Keratinocyte (primary cell): ENCODE measurements around the gene TSC22D3. TPM values are rescaled to one million over a fixed set of nuclear protein-coding genes. Genes with fewer than 3 reads are reported as not detected.

ENCODE experiments used
- DNase-seq: peaks from one replicate; pipeline ENCODE4 v3.0.0-alpha.2; 2011; ENCODE audit warnings: low read depth, missing footprints, low spot score
- FAIRE-seq: peaks from 2 replicates; lab custom pipeline; 2011; peaks lifted over from hg19 to GRCh38; lab: Jason Lieb, UNC
- H2AFZ ChIP-seq: 2 replicates; pipeline ENCODE4 v1.6.0; 2012; ENCODE audit warnings: low read length, control low read depth, inconsistent platforms; ENCODE audit not compliant: control insufficient read depth
- H3K27ac ChIP-seq: 2 replicates; pipeline ENCODE4 v1.5.1; 2011; ENCODE audit warnings: low read length; ENCODE audit not compliant: control insufficient read depth, insufficient read depth
- H3K27me3 ChIP-seq: 3 replicates; pipeline ENCODE4 v1.6.0; 2011; ENCODE audit warnings: low read length; ENCODE audit not compliant: control insufficient read depth, insufficient read depth; ENCODE audit errors: extremely low read depth
- H3K36me3 ChIP-seq, 2 experiments: 2 replicates in 1 of 2; 3 replicates in 1 of 2; pipeline ENCODE4 v1.5.1; 2011; ENCODE audit warnings: low read length in 2 of 2, mild to moderate bottlenecking in 1 of 2; ENCODE audit not compliant: control insufficient read depth in 2 of 2, insufficient read depth in 2 of 2; ENCODE audit errors: extremely low read depth in 1 of 2
- H3K4me1 ChIP-seq: 3 replicates; pipeline ENCODE4 v1.5.1; 2011; ENCODE audit warnings: low read length; ENCODE audit not compliant: control insufficient read depth, insufficient read depth; ENCODE audit errors: extremely low read depth
- H3K4me2 ChIP-seq: 3 replicates; pipeline ENCODE4 v1.6.0; 2011; ENCODE audit warnings: low read depth, low read length; ENCODE audit not compliant: control insufficient read depth, insufficient read depth; ENCODE audit errors: extremely low read depth
- H3K4me3 ChIP-seq, 3 experiments: fragments of 200-600 bp in 1 of 3; sonication (generic) in 1 of 3; 2 replicates in 2 of 3; 3 replicates in 1 of 3; pipeline ENCODE4 v1.5.1; 2011 to 2016; ENCODE audit warnings: low read length in 3 of 3, mild to moderate bottlenecking in 3 of 3, control low read depth in 2 of 3, inconsistent platforms in 1 of 3, low read depth in 1 of 3, mixed read lengths in 1 of 3, mixed run types in 1 of 3, moderate library complexity in 1 of 3; ENCODE audit not compliant: control insufficient read depth in 2 of 3, insufficient read depth in 2 of 3; ENCODE audit errors: extremely low read depth in 1 of 3
- H3K79me2 ChIP-seq: 2 replicates; pipeline ENCODE4 v1.6.0; 2012; ENCODE audit warnings: low read length; ENCODE audit not compliant: control insufficient read depth, insufficient read depth
- H3K9ac ChIP-seq: 3 replicates; pipeline ENCODE4 v1.6.0; 2011; ENCODE audit warnings: low read length; ENCODE audit not compliant: control insufficient read depth, insufficient read depth; ENCODE audit errors: extremely low read depth
- H3K9me1 ChIP-seq: 3 replicates; pipeline ENCODE4 v1.6.0; 2011; ENCODE audit warnings: low read length; ENCODE audit not compliant: control insufficient read depth, insufficient read depth; ENCODE audit errors: extremely low read depth
- H3K9me3 ChIP-seq: 2 replicates; pipeline ENCODE4 v1.5.1; 2012; ENCODE audit warnings: low read depth, low read length; ENCODE audit not compliant: control insufficient read depth
- H4K20me1 ChIP-seq: 3 replicates; pipeline ENCODE4 v1.6.0; 2011; ENCODE audit warnings: low read length; ENCODE audit not compliant: control insufficient read depth, insufficient read depth; ENCODE audit errors: extremely low read depth
- CTCF ChIP-seq, 3 experiments: IDR thresholded peaks in 1 of 3; conservative IDR thresholded peaks in 1 of 3; optimal IDR thresholded peaks in 1 of 3; 2 replicates in 2 of 3; 3 replicates in 1 of 3; pipeline versions ENCODE3 to v1.5.1; 2011; ENCODE audit warnings: low read length in 3 of 3, mild to moderate bottlenecking in 3 of 3, moderate library complexity in 2 of 3, control low read depth in 1 of 3, inconsistent platforms in 1 of 3; ENCODE audit not compliant: insufficient read depth in 2 of 3; ENCODE audit errors: extremely low read depth in 1 of 3
- EZH2 ChIP-seq: IDR thresholded peaks from one replicate; pipeline ENCODE4 v1.6.1; 2012; ENCODE audit warnings: inconsistent platforms, mild to moderate bottlenecking, low read length, moderate library complexity
- dilution Hi-C: fragments of 300-500 bp; cut with MboI; formaldehyde crosslinking; loops from one replicate; pipeline ENCODE4 v1.7.0; 2020; ENCODE audit warnings: low sequenced_read_pairs; ENCODE audit not compliant: extremely low pct_ligation_motif_present
- polyA plus RNA-seq, 5 experiments: library from polyadenylated mRNA; depleted of rRNA in 3 of 5; stranded (reverse) in 3 of 5; stranded (forward) in 1 of 5; unstranded in 1 of 5; fragments of >200 nt; gene quantifications; 1 replicate in 1 of 5; 2 replicates in 3 of 5; 3 replicates in 1 of 5; pipeline versions ENCODE4 v1.2.1 to v1.2.3, GENCODE V29; 2011 to 2012; ENCODE audit warnings: missing spikeins in 2 of 5, low read depth in 1 of 5, low replicate concordance in 1 of 5

The TSC22D3 gene
- polyA plus RNA-seq, 1 donor (not counting 4 experiments of a cell fraction or from before 2014, with no cell fraction given): 48.5 TPM

- Histone ChIP-seq H3K36me3 (no peaks in the 10 kb centered on the region), H2AFZ (no peak overlapping the region), H3K9me1 (peaks cover 2% of the 10 kb centered on the region), H3K9me3 (no peaks in the 10 kb centered on the region), H3K9ac (no peak overlapping the region), H3K4me1 (peaks cover 38% of the 10 kb centered on the region), H3K27ac (no peak overlapping the region), H3K4me3 (no peak overlapping the region), H3K27me3 (no peaks in the 10 kb centered on the region), H3K4me2 (no peak overlapping the region), H3K79me2 (no peaks in the 10 kb centered on the region), H4K20me1 (no peaks in the 10 kb centered on the region)
- FAIRE-seq: no peak
- DNase-seq: no peak
- TF ChIP-seq CTCF (optimal IDR thresholded peaks at IDR 0.05 in 1 of 3, IDR thresholded peaks at IDR 0.05 in 1 of 3, conservative IDR thresholded peaks at IDR 0.05 in 1 of 3; ENCODE audit: extremely low read depth in 1 of 3, insufficient read depth in 2 of 3, low read length in 3 of 3) (no peak), EZH2 (no peak)
- dilution Hi-C loops: no loop called here
Measured at GRCh38 chrX:107683931-107684330, 91.7 kb downstream of the TSC22D3 start.

- H3K4me2 ChIP-seq: no peak overlapping the region
- H3K79me2 ChIP-seq: no peaks in the 10 kb centered on the region
- dilution Hi-C loops: no loop called here
- H3K9ac ChIP-seq: no peak overlapping the region
- TF ChIP-seq EZH2: no peak
- TF ChIP-seq CTCF (optimal IDR thresholded peaks at IDR 0.05 in 1 of 3, IDR thresholded peaks at IDR 0.05 in 1 of 3, conservative IDR thresholded peaks at IDR 0.05 in 1 of 3; ENCODE audit: extremely low read depth in 1 of 3, insufficient read depth in 2 of 3, low read length in 3 of 3): no peak
- no peaks in the 10 kb centered on the region for H4K20me1 ChIP-seq
- H3K4me1 ChIP-seq: peaks cover 43% of the 10 kb centered on the region
- no peak overlapping the region for H3K27ac ChIP-seq
- H3K27me3 ChIP-seq: no peaks in the 10 kb centered on the region
- no peak for FAIRE-seq
- no peaks in the 10 kb centered on the region for H3K36me3 ChIP-seq
- no peak overlapping the region for H3K4me3 ChIP-seq
- H2AFZ ChIP-seq: no peak overlapping the region
- DNase-seq: no peak
- peaks cover 2% of the 10 kb centered on the region for H3K9me1 ChIP-seq
- H3K9me3 ChIP-seq: no peaks in the 10 kb centered on the region
Measured at GRCh38 chrX:107683124-107683895, 92.3 kb downstream of the TSC22D3 start.
